H9 (cell line): ENCODE data around the gene AMOT. TPM values are rescaled to one million over a fixed set of nuclear protein-coding genes. Genes with fewer than 3 reads are reported as not detected.

ENCODE experiments used
- DNase-seq: peaks from one replicate; pipeline ENCODE4 v3.0.0-alpha.2; 2017
- H2AFZ ChIP-seq: one replicate; pipeline ENCODE4 v1.6.1; 2013; ENCODE audit warnings: mild to moderate bottlenecking, low read length, control low read depth, moderate library complexity
- H2AK5ac ChIP-seq: 2 replicates; pipeline ENCODE4 v1.6.1; 2013; ENCODE audit warnings: low read length, control low read depth, mixed read lengths; ENCODE audit not compliant: insufficient read length
- H2BK120ac ChIP-seq: one replicate; pipeline ENCODE4 v1.6.1; 2013; ENCODE audit warnings: low read depth, mild to moderate bottlenecking, low read length, control low read depth, inconsistent platforms; ENCODE audit not compliant: poor library complexity, severe bottlenecking
- H2BK12ac ChIP-seq: 2 replicates; pipeline ENCODE4 v1.6.1; 2013; ENCODE audit warnings: low read length, control low read depth, mixed read lengths, low read depth; ENCODE audit not compliant: insufficient read length
- H2BK15ac ChIP-seq: 2 replicates; pipeline ENCODE4 v1.6.1; 2013; ENCODE audit warnings: low read depth, low read length, control low read depth
- H2BK20ac ChIP-seq: one replicate; pipeline ENCODE4 v1.6.1; 2013; ENCODE audit warnings: low read depth, mild to moderate bottlenecking, low read length, control low read depth, inconsistent platforms; ENCODE audit not compliant: poor library complexity, severe bottlenecking
- H2BK5ac ChIP-seq: 2 replicates; pipeline ENCODE4 v1.6.1; 2013; ENCODE audit warnings: low read length, control low read depth, mixed read lengths; ENCODE audit not compliant: insufficient read length
- H3K14ac ChIP-seq: 2 replicates; pipeline ENCODE4 v1.6.1; 2013; ENCODE audit warnings: low read length, control low read depth; ENCODE audit not compliant: insufficient read depth
- H3K18ac ChIP-seq: 2 replicates; pipeline ENCODE4 v1.6.1; 2013; ENCODE audit warnings: low read depth, mild to moderate bottlenecking, mixed read lengths, low read length, control low read depth; ENCODE audit not compliant: insufficient read length
- H3K23ac ChIP-seq: 2 replicates; pipeline ENCODE4 v1.6.1; 2013; ENCODE audit warnings: low read length, control low read depth, mixed read lengths, low read depth; ENCODE audit not compliant: insufficient read length
- H3K23me2 ChIP-seq: 2 replicates; pipeline ENCODE4 v1.6.1; 2013; ENCODE audit warnings: low read depth, mild to moderate bottlenecking, mixed read lengths, low read length, control low read depth; ENCODE audit not compliant: insufficient read length, poor library complexity, severe bottlenecking
- H3K27ac ChIP-seq: 2 replicates; pipeline ENCODE4 v1.5.1; 2013; ENCODE audit warnings: low read length, control low read depth, mixed read lengths, low read depth; ENCODE audit not compliant: insufficient read length
- H3K27me3 ChIP-seq: 2 replicates; pipeline ENCODE4 v1.6.1; 2013; ENCODE audit warnings: low read length, control low read depth, inconsistent platforms; ENCODE audit not compliant: insufficient read depth
- H3K4ac ChIP-seq: 2 replicates; pipeline ENCODE4 v1.6.1; 2013; ENCODE audit warnings: low read depth, mild to moderate bottlenecking, control low read depth, inconsistent platforms, low read length, moderate library complexity
- H3K4me1 ChIP-seq: 2 replicates; pipeline ENCODE4 v1.6.1; 2013; ENCODE audit warnings: low read length, control low read depth, inconsistent platforms; ENCODE audit not compliant: insufficient read depth
- H3K4me2 ChIP-seq: 2 replicates; pipeline ENCODE4 v1.6.1; 2013; ENCODE audit warnings: low read length, control low read depth, mixed read lengths; ENCODE audit not compliant: insufficient read length, insufficient read depth
- H3K56ac ChIP-seq: 2 replicates; pipeline ENCODE4 v1.6.1; 2013; ENCODE audit warnings: low read depth, mild to moderate bottlenecking, mixed read lengths, low read length, control low read depth; ENCODE audit not compliant: insufficient read length
- H3K79me1 ChIP-seq: 2 replicates; pipeline ENCODE4 v1.6.1; 2013; ENCODE audit warnings: low read depth, mild to moderate bottlenecking, moderate library complexity, low read length, control low read depth, inconsistent platforms; ENCODE audit not compliant: insufficient read depth, poor library complexity, severe bottlenecking
- H3K79me2 ChIP-seq: 2 replicates; pipeline ENCODE4 v1.6.1; 2013; ENCODE audit warnings: low read length, control low read depth, inconsistent platforms; ENCODE audit not compliant: insufficient read depth
- H3K9ac ChIP-seq: 2 replicates; pipeline ENCODE4 v1.6.1; 2013; ENCODE audit warnings: low read length, control low read depth, mixed read lengths; ENCODE audit not compliant: insufficient read length; ENCODE audit errors: extremely low read depth
- H3K9me3 ChIP-seq: one replicate; pipeline ENCODE4 v1.6.1; 2013; ENCODE audit warnings: low read depth, low read length, inconsistent platforms; ENCODE audit not compliant: control insufficient read depth
- H3T11ph ChIP-seq: one replicate; pipeline ENCODE4 v1.6.1; 2013; ENCODE audit warnings: mild to moderate bottlenecking, low read length, control low read depth, inconsistent platforms
- H4K20me1 ChIP-seq: one replicate; pipeline ENCODE4 v1.6.1; 2013; ENCODE audit not compliant: control insufficient read depth, insufficient read length, insufficient read depth
- H4K5ac ChIP-seq: 2 replicates; pipeline ENCODE4 v1.6.1; 2013; ENCODE audit warnings: low read depth, mild to moderate bottlenecking, mixed read lengths, low read length, control low read depth; ENCODE audit not compliant: insufficient read length
- H4K8ac ChIP-seq: replicated peaks from 2 replicates; pipeline ENCODE4 v1.6.1; 2013; ENCODE audit warnings: low read length, control low read depth, mixed read lengths, low read depth; ENCODE audit not compliant: insufficient read length
- H4K91ac ChIP-seq: 2 replicates; pipeline ENCODE4 v1.6.1; 2013; ENCODE audit warnings: low read depth, mild to moderate bottlenecking, moderate library complexity, mixed read lengths, low read length, control low read depth; ENCODE audit not compliant: insufficient read length
- H3K27ac Mint-ChIP-seq, 3 experiments: 2 replicates in 2 of 3; 3 replicates in 1 of 3; pipeline ENCODE4 v1.8.0; 2020 to 2021; ENCODE audit warnings: mixed read lengths in 3 of 3, mild to moderate bottlenecking in 1 of 3, moderate library complexity in 1 of 3
- H3K27me3 Mint-ChIP-seq: 2 replicates; pipeline ENCODE4 v1.8.0; 2021; ENCODE audit warnings: low read depth, mild to moderate bottlenecking, moderate library complexity, mixed read lengths
- H3K36me3 Mint-ChIP-seq, 3 experiments: 2 replicates in 2 of 3; 3 replicates in 1 of 3; pipeline ENCODE4 v1.8.0; 2020 to 2021; ENCODE audit warnings: low read depth in 3 of 3, mixed read lengths in 3 of 3; ENCODE audit not compliant: insufficient read depth in 1 of 3
- H3K4me1 Mint-ChIP-seq, 2 experiments: 2 replicates each; pipeline ENCODE4 v1.8.0; 2020; ENCODE audit warnings: mixed read lengths in 2 of 2
- H3K4me3 Mint-ChIP-seq, 2 experiments: 2 replicates in 1 of 2; 3 replicates in 1 of 2; pipeline ENCODE4 v1.8.0; 2020 to 2021; ENCODE audit warnings: mild to moderate bottlenecking in 2 of 2, mixed read lengths in 2 of 2, moderate library complexity in 1 of 2
- H3K9me3 Mint-ChIP-seq, 2 experiments: 2 replicates in 1 of 2; 3 replicates in 1 of 2; pipeline ENCODE4 v1.8.0; 2020; ENCODE audit warnings: mild to moderate bottlenecking in 2 of 2, mixed read lengths in 2 of 2, moderate library complexity in 1 of 2
- WGBS: extraction: QIAGEN DNeasy Blood & Tissue Kit; methylation state at CpG from one replicate; pipeline ENCODE4 v1.1.7; 2013; ENCODE audit warnings: missing lambda C conversion rate, low lambda C conversion rate, mixed read lengths; ENCODE audit not compliant: insufficient read length; ENCODE audit errors: extremely low coverage; 5-methylcytosine and 5-hydroxymethylcytosine counted together
- total RNA-seq: library from RNA; stranded (reverse); gene quantifications from 2 replicates; pipeline ENCODE4 v1.2.1, GENCODE V29; 2021
- TF ChIP-seq, protein P1 (sequence below): fragments of 200-600 bp; sonication (generic); conservative IDR thresholded peaks from 3 replicates; pipeline ENCODE4 v1.8.0; 2021; ENCODE audit warnings: antibody characterized with exemption, mild to moderate bottlenecking

Gene AMOT
- total RNA-seq, 1 experiment from 2014 or later, result 17.6 TPM

DNA sequence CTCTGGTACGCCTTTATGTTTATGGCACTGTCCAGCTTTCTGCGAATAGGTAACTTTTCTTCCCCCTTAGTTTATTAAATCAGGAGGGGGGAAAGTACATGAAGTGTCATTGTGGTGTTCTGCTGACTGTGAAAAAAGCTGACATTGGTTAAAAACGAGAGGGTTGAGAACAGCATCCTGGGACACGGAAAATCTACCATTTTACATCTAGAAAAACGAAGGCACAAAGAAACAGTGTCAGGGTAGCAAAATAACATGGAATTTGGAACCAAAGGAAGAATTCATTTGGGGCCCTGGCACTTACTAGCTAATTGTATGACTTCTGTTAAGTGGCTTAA, 1.2 kb upstream of the AMOT start:
- Histone ChIP-seq H4K8ac (no peak overlapping the region), H3K56ac (no peak overlapping the region), H3K79me2 (no peaks in the 10 kb centered on the region), H3K18ac (no peak overlapping the region), H3T11ph (no peak overlapping the region), H3K9me3 (no peaks in the 10 kb centered on the region), H3K23ac (no peak overlapping the region), H3K4ac (no peak overlapping the region), H3K4me2 (peak overlapping the region; percentile 58), H2AK5ac (no peak overlapping the region), H2BK20ac (no peak overlapping the region), H3K14ac (no peak overlapping the region), H3K79me1 (no peaks in the 10 kb centered on the region), H2BK5ac (no peak overlapping the region), H3K27me3 (peaks cover 15% of the 10 kb centered on the region; the same call in 1 of the 2 replicates), H4K5ac (no peak overlapping the region), H2BK12ac (no peak overlapping the region), H3K9ac (peak overlapping the region; percentile 15), H3K4me1 (peaks cover 5% of the 10 kb centered on the region), H2BK120ac (no peak overlapping the region), H2AFZ (peak overlapping the region; percentile 74), H3K27ac (no peak overlapping the region), H4K20me1 (no peaks in the 10 kb centered on the region), H4K91ac (no peak overlapping the region), H2BK15ac (no peak overlapping the region), H3K23me2 (peaks cover 17% of the 10 kb centered on the region)
- TF ChIP-seq, protein P1, sequence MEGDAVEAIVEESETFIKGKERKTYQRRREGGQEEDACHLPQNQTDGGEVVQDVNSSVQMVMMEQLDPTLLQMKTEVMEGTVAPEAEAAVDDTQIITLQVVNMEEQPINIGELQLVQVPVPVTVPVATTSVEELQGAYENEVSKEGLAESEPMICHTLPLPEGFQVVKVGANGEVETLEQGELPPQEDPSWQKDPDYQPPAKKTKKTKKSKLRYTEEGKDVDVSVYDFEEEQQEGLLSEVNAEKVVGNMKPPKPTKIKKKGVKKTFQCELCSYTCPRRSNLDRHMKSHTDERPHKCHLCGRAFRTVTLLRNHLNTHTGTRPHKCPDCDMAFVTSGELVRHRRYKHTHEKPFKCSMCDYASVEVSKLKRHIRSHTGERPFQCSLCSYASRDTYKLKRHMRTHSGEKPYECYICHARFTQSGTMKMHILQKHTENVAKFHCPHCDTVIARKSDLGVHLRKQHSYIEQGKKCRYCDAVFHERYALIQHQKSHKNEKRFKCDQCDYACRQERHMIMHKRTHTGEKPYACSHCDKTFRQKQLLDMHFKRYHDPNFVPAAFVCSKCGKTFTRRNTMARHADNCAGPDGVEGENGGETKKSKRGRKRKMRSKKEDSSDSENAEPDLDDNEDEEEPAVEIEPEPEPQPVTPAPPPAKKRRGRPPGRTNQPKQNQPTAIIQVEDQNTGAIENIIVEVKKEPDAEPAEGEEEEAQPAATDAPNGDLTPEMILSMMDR, result no peak
- Mint-ChIP-seq H3K9me3 (peaks cover 7% of the 10 kb centered on the region in 2 experiments), H3K36me3 (peaks cover 0 to 9% (median 3%) of the 10 kb centered on the region in 3 experiments; a peak in 4 of 7 replicates), H3K4me1 (peaks cover 30% of the 10 kb centered on the region in 2 experiments), H3K27ac (no peak overlapping the region), H3K27me3 (peaks cover 33% of the 10 kb centered on the region), H3K4me3 (peak overlapping the region; percentile 57 to 97)
- WGBS, result no CpG with 5 or more reads among the region's 5 CpGs
- no peak for DNase-seq
